Endodermal cell (in vitro differentiated cells): ENCODE results near the gene HSDL2. TPM values are rescaled to one million over a fixed set of nuclear protein-coding genes. Genes with fewer than 3 reads are reported as not detected.
A peak's percentile ranks its signal among the peaks of the same experiment; 100 is the strongest.

Source experiments
- DNase-seq: peaks from one replicate; pipeline ENCODE4 v3.0.0-alpha.2; 2017
- H3K27ac ChIP-seq: 2 replicates; pipeline ENCODE4 v1.5.1; 2013; ENCODE audit warnings: mild to moderate bottlenecking, low read depth, low read length, moderate library complexity
- H3K27me3 ChIP-seq: 2 replicates; pipeline ENCODE4 v1.6.1; 2013; ENCODE audit warnings: mild to moderate bottlenecking, low read length, moderate library complexity; ENCODE audit not compliant: insufficient read depth, control insufficient read depth, poor library complexity, severe bottlenecking
- H3K36me3 ChIP-seq: 2 replicates; pipeline ENCODE4 v1.7.0; 2013; ENCODE audit warnings: mild to moderate bottlenecking, low read length, moderate library complexity; ENCODE audit not compliant: control insufficient read depth, insufficient read depth
- H3K4me1 ChIP-seq: one replicate; pipeline ENCODE4 v1.7.0; 2013; ENCODE audit warnings: low read length; ENCODE audit not compliant: control insufficient read depth, insufficient read depth
- H3K4me3 ChIP-seq: 2 replicates; pipeline ENCODE4 v1.5.1; 2013; ENCODE audit warnings: mild to moderate bottlenecking, low read length, moderate library complexity
- H3K9ac ChIP-seq: 2 replicates; pipeline ENCODE4 v1.6.1; 2013; ENCODE audit warnings: mild to moderate bottlenecking, low read length, moderate library complexity; ENCODE audit not compliant: poor library complexity, severe bottlenecking; ENCODE audit errors: extremely low read depth
- H3K9me3 ChIP-seq: 2 replicates; pipeline ENCODE4 v1.6.1; 2013; ENCODE audit warnings: mild to moderate bottlenecking, low read length, moderate library complexity; ENCODE audit not compliant: control insufficient read depth
- H3K27ac Mint-ChIP-seq: 2 replicates; pipeline ENCODE4 v1.8.0; 2020; ENCODE audit warnings: mixed read lengths
- H3K27me3 Mint-ChIP-seq: 2 replicates; pipeline ENCODE4 v1.8.0; 2021; ENCODE audit warnings: mild to moderate bottlenecking, mixed read lengths; ENCODE audit not compliant: insufficient read depth
- H3K36me3 Mint-ChIP-seq: 2 replicates; pipeline ENCODE4 v1.8.0; 2020; ENCODE audit warnings: low read depth, mixed read lengths
- H3K4me1 Mint-ChIP-seq: 2 replicates; pipeline ENCODE4 v1.8.0; 2020; ENCODE audit warnings: mixed read lengths
- H3K4me3 Mint-ChIP-seq: 2 replicates; pipeline ENCODE4 v1.8.0; 2020; ENCODE audit warnings: mild to moderate bottlenecking, moderate library complexity, mixed read lengths
- H3K9me3 Mint-ChIP-seq: 2 replicates; pipeline ENCODE4 v1.8.0; 2020; ENCODE audit warnings: mild to moderate bottlenecking, mixed read lengths
- WGBS, 2 experiments: methylation state at CpG; one replicate each; pipeline versions ENCODE4 v1.1.5 to v1.1.7; 2013; ENCODE audit warnings: missing lambda C conversion rate in 2 of 2, mixed read lengths in 1 of 2; ENCODE audit not compliant: insufficient coverage in 1 of 2, insufficient read length in 1 of 2; 5-methylcytosine and 5-hydroxymethylcytosine counted together
- total RNA-seq, 2 donors: library from RNA; stranded (reverse); fragmentation: NEBNext Ultra II Directional in 1 of 2; extraction: Animal tissue kit (Norgen Biotek cat#: 25700) in 1 of 2; gene quantifications; 2 replicates in 1 of 2; 3 replicates in 1 of 2; pipeline ENCODE4 v1.2.1, GENCODE V29; 2021
- TF ChIP-seq, protein P1 (sequence below): fragments of 200-600 bp; sonication (generic); conservative IDR thresholded peaks from 2 replicates; pipeline ENCODE4 v1.5.0; 2021; ENCODE audit warnings: antibody characterized with exemption, mild to moderate bottlenecking

HSDL2 gene
- total RNA-seq, 2 donors from 2014 or later = 22.5 to 29.1 TPM

DNA sequence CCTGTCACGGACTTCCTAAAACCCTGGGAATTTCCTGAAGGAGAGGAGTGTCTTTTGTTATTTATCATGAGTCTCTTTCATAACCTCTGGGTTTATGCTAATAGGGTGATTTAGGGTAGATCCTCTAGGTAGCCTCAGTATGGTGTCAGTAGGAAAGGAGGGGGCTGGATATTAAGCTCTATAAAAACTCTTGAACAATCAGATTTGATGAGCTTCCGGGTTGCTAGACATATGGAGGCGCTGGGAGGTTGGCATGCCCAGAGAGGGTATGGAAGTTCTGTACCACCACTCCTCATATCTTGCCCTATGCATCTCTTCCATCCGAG, 30.9 kb upstream of the HSDL2 start:
- Histone ChIP-seq H3K36me3 (no peaks in the 10 kb centered on the region), H3K4me3 (peak overlapping the region; percentile 69), H3K4me1 (no peaks in the 10 kb centered on the region), H3K27me3 (no peaks in the 10 kb centered on the region), H3K9ac (no peak overlapping the region), H3K9me3 (no peaks in the 10 kb centered on the region), H3K27ac (no peak overlapping the region)
- Mint-ChIP-seq H3K9me3 (no peaks in the 10 kb centered on the region), H3K4me3 (peak overlapping the region; percentile 58), H3K27me3 (no peaks in the 10 kb centered on the region), H3K36me3 (no peaks in the 10 kb centered on the region), H3K27ac (no peak overlapping the region), H3K4me1 (peaks cover 17% of the 10 kb centered on the region)
- 43 to 82% methylated on average over 1 to 4 of the region's 4 CpGs for WGBS, 2 experiments
- TF ChIP-seq, protein P1, sequence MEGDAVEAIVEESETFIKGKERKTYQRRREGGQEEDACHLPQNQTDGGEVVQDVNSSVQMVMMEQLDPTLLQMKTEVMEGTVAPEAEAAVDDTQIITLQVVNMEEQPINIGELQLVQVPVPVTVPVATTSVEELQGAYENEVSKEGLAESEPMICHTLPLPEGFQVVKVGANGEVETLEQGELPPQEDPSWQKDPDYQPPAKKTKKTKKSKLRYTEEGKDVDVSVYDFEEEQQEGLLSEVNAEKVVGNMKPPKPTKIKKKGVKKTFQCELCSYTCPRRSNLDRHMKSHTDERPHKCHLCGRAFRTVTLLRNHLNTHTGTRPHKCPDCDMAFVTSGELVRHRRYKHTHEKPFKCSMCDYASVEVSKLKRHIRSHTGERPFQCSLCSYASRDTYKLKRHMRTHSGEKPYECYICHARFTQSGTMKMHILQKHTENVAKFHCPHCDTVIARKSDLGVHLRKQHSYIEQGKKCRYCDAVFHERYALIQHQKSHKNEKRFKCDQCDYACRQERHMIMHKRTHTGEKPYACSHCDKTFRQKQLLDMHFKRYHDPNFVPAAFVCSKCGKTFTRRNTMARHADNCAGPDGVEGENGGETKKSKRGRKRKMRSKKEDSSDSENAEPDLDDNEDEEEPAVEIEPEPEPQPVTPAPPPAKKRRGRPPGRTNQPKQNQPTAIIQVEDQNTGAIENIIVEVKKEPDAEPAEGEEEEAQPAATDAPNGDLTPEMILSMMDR = no peak
- no peak for DNase-seq

DNA sequence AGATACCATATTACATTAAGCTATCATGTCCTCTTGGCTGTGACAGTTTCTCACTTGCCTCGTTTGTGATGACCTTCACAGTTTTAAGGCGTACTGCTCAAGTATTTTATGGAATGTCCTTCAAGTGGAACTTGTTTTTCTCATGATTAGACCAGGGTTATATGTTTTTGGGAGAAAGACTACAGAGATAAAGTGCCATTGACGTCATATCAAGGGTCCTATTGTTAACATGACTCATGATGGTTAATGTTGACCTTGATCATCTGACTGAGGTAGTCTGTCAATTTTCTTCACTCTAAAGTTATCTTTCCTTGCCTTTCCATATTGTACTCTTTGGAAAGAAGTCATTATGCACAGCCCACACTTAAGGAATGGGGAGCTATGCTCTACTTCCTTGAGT, 28.7 kb upstream of the HSDL2 start:
- Mint-ChIP-seq H3K27me3 (no peaks in the 10 kb centered on the region), H3K36me3 (no peaks in the 10 kb centered on the region), H3K27ac (no peak overlapping the region), H3K4me1 (peaks cover 17% of the 10 kb centered on the region), H3K4me3 (no peak overlapping the region), H3K9me3 (no peaks in the 10 kb centered on the region)
- no peaks in the 10 kb centered on the region for H3K4me1 ChIP-seq
- H3K36me3 ChIP-seq = no peaks in the 10 kb centered on the region
- H3K9ac ChIP-seq = no peak overlapping the region
- H3K9me3 ChIP-seq = no peaks in the 10 kb centered on the region
- 92 to 100% methylated on average over 1 to 3 of the region's 3 CpGs for WGBS, 2 experiments
- no peak for DNase-seq
- TF ChIP-seq, protein P1 = no peak
- H3K27ac ChIP-seq = no peak overlapping the region
- no peaks in the 10 kb centered on the region for H3K27me3 ChIP-seq
- H3K4me3 ChIP-seq = no peak overlapping the region

DNA sequence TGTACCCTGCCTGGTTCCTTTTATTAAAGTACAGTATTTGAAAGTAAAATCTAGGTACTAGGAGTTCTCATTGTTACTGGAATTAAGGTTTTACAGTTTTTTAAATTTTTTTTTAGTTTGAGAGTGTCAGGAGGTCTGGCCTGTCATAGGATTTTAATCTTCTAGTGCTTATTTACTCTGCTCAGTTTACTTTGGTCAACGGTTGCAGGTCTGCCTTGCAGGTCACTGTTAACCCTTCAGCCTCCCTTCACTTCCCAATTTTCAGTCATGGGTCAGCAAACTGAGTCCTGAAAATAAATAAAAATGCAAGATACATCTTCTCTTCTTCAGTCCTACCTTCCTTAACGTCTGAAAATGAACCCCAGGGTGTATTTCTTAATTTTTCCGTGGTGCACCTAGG, 27.7 kb upstream of the HSDL2 start:
- DNase-seq = no peak
- Histone ChIP-seq H3K27me3 (no peaks in the 10 kb centered on the region), H3K4me1 (no peaks in the 10 kb centered on the region), H3K36me3 (no peaks in the 10 kb centered on the region), H3K9ac (no peak overlapping the region), H3K4me3 (no peak overlapping the region), H3K9me3 (no peaks in the 10 kb centered on the region), H3K27ac (no peak overlapping the region)
- Mint-ChIP-seq H3K9me3 (no peaks in the 10 kb centered on the region), H3K4me1 (peaks cover 17% of the 10 kb centered on the region), H3K27me3 (no peaks in the 10 kb centered on the region), H3K27ac (no peak overlapping the region), H3K4me3 (no peak overlapping the region), H3K36me3 (no peaks in the 10 kb centered on the region)
- TF ChIP-seq, protein P1 = no peak
- 67 to 83% methylated on average over 3 of the region's 3 CpGs for WGBS, 2 experiments
